HL-60 (cell line): ENCODE data around the gene HOATZ.

Source experiments
- DNase-seq, 2 experiments: peaks; one replicate each; pipeline ENCODE4 v3.0.0-alpha.2; 2010 to 2020; ENCODE audit warnings: low read depth in 1 of 2, low spot score in 1 of 2
- H3K27ac ChIP-seq: fragments of 250-450 bp; sonication (Bioruptor Pico); replicated peaks from 2 replicates; pipeline ENCODE4 v1.5.1; 2020; ENCODE audit warnings: mild to moderate bottlenecking, moderate library complexity
- H3K27me3 ChIP-seq: fragments of 250-450 bp; sonication (Bioruptor Pico); 2 replicates; pipeline ENCODE4 v1.5.1; 2021; ENCODE audit warnings: mild to moderate bottlenecking, moderate library complexity; ENCODE audit not compliant: insufficient read depth, poor library complexity, severe bottlenecking
- H3K4me3 ChIP-seq: replicated peaks from 2 replicates; pipeline ENCODE4 v1.5.1; 2011; ENCODE audit warnings: mild to moderate bottlenecking, control low read depth, low read length; ENCODE audit not compliant: insufficient read depth
- CTCF ChIP-seq: IDR thresholded peaks from one replicate; pipeline ENCODE4 v1.5.1; 2011; ENCODE audit warnings: low read length, control low read depth, inconsistent platforms; ENCODE audit not compliant: insufficient read depth
- GABPA ChIP-seq: IDR thresholded peaks from 2 replicates; pipeline ENCODE4 v1.6.1; 2012; ENCODE audit warnings: low read depth
- POLR2AphosphoS5 ChIP-seq: IDR thresholded peaks from 2 replicates; pipeline ENCODE4 v1.6.1; 2012; ENCODE audit warnings: low read depth
- REST ChIP-seq: IDR thresholded peaks from 2 replicates; pipeline ENCODE4 v1.6.1; 2012; ENCODE audit warnings: low read depth; ENCODE audit not compliant: insufficient replicate concordance
- SPI1 ChIP-seq: IDR thresholded peaks from 2 replicates; pipeline ENCODE4 v1.6.1; 2012; ENCODE audit warnings: low read depth, mild to moderate bottlenecking, borderline replicate concordance

HOATZ gene

GRCh38 chr11:111538407-111539114 lies 24.0 kb downstream of the HOATZ start:
- H3K27me3 ChIP-seq = peaks cover 59% of the 10 kb centered on the region

GRCh38 chr11:111539426-111540113 lies 25.0 kb downstream of the HOATZ start:
- peaks cover 58% of the 10 kb centered on the region for H3K27me3 ChIP-seq
- H3K4me3 ChIP-seq = no peak overlapping the region
- no peak overlapping the region for H3K27ac ChIP-seq
- no peak for TF ChIP-seq CTCF
- TF ChIP-seq GABPA = no peak
- TF ChIP-seq SPI1 = no peak
- no peak for TF ChIP-seq REST
- no peak for TF ChIP-seq POLR2AphosphoS5
- no peak for DNase-seq

More at GRCh38 chr11:111538407-111539114, 24.0 kb downstream of the HOATZ start:
- Histone ChIP-seq H3K27ac (no peak overlapping the region), H3K4me3 (no peak overlapping the region)
- no peak for TF ChIP-seq SPI1
- TF ChIP-seq GABPA = no peak
- no peak for TF ChIP-seq CTCF
- TF ChIP-seq POLR2AphosphoS5 = no peak
- TF ChIP-seq REST = no peak
- no peak for DNase-seq

GRCh38 chr11:111540114-111540936 lies 25.7 kb downstream of the HOATZ start, which contains the start of gene LAYN:
LAYN (plus strand) TSS chr11:111540720; CDS start chr11:111540844, 124 bp downstream.
- Histone ChIP-seq H3K27ac (no peak within 1 kb of the TSS), H3K4me3 (no peak within 1 kb of the TSS), H3K27me3 (peaks cover 55% of the 10 kb centered on the region)
- DNase-seq = no peak
- no peak for TF ChIP-seq REST
- no peak for TF ChIP-seq POLR2AphosphoS5
- TF ChIP-seq SPI1 = no peak
- TF ChIP-seq GABPA = no peak
- TF ChIP-seq CTCF = no peak
